ENCODE measurements around the gene METTL27. TPM values are rescaled to one million over a fixed set of nuclear protein-coding genes. Genes with fewer than 3 reads are reported as not detected.

METTL27 gene
- total RNA-seq, 6 experiments from 2014 or later = 3.9 to 7.2 (median 6.0) TPM

- Mint-ChIP-seq H3K27me3 (ENCODE audit: insufficient read depth) (peaks cover 2% of the 10 kb centered on the region; the same call in 1 of the 2 replicates), H3K4me1 (ENCODE audit: low read depth) (peaks cover 4% of the 10 kb centered on the region), H3K27ac (no peak overlapping the region)
Measured at GRCh38 chr7:73864981-73865711, 22.8 kb upstream of the METTL27 start.

GRCh38 chr7:73861305-73861704 lies 19.0 kb upstream of the METTL27 start:
- no peak overlapping the region for H3K4me3 Mint-ChIP-seq
- no peak overlapping the region for H3K27ac Mint-ChIP-seq
- H3K27me3 Mint-ChIP-seq (ENCODE audit: insufficient read depth) = peaks cover 6% of the 10 kb centered on the region
- no peaks in the 10 kb centered on the region for H3K9me3 Mint-ChIP-seq
- no peak for TF ChIP-seq CTCF (IDR thresholded peaks at IDR 0.05)
- H3K36me3 Mint-ChIP-seq (ENCODE audit: low read depth) = no peaks in the 10 kb centered on the region
- DNase-seq = no peak
- H3K4me1 Mint-ChIP-seq (ENCODE audit: low read depth) = peaks cover 11% of the 10 kb centered on the region

More at GRCh38 chr7:73864981-73865711, 22.8 kb upstream of the METTL27 start:
- no peak overlapping the region for H3K4me3 Mint-ChIP-seq
- no peak for TF ChIP-seq CTCF (IDR thresholded peaks at IDR 0.05)
- H3K36me3 Mint-ChIP-seq (ENCODE audit: low read depth) = no peaks in the 10 kb centered on the region
- DNase-seq = no peak
- H3K9me3 Mint-ChIP-seq = no peaks in the 10 kb centered on the region

- H3K4me1 Mint-ChIP-seq (ENCODE audit: low read depth) = peaks cover 12% of the 10 kb centered on the region
- no peak within 1 kb of the TSS for H3K27ac Mint-ChIP-seq
- no peak for TF ChIP-seq CTCF (IDR thresholded peaks at IDR 0.05)
- H3K27me3 Mint-ChIP-seq (ENCODE audit: insufficient read depth) = peaks cover 6% of the 10 kb centered on the region
- no peaks in the 10 kb centered on the region for H3K36me3 Mint-ChIP-seq (ENCODE audit: low read depth)
- no peaks in the 10 kb centered on the region for H3K9me3 Mint-ChIP-seq
- DNase-seq = no peak
- H3K4me3 Mint-ChIP-seq = no peak within 1 kb of the TSS
Measured at GRCh38 chr7:73860859-73861258, 18.5 kb upstream of the METTL27 start, which contains the start of gene TMEM270. Gene TMEM270, plus strand, starts transcription at chr7:73861159. Its CDS starts 36 bp downstream, at chr7:73861195.

GRCh38 chr7:73858807-73859206 lies 16.5 kb upstream of the METTL27 start:
- peaks cover 8% of the 10 kb centered on the region for H3K27me3 Mint-ChIP-seq (ENCODE audit: insufficient read depth)
- H3K27ac Mint-ChIP-seq = no peak overlapping the region
- no peaks in the 10 kb centered on the region for H3K36me3 Mint-ChIP-seq (ENCODE audit: low read depth)
- H3K4me1 Mint-ChIP-seq (ENCODE audit: low read depth) = peaks cover 22% of the 10 kb centered on the region
- no peak for DNase-seq
- no peaks in the 10 kb centered on the region for H3K9me3 Mint-ChIP-seq
- TF ChIP-seq CTCF (IDR thresholded peaks at IDR 0.05) = no peak
- no peak overlapping the region for H3K4me3 Mint-ChIP-seq

- Mint-ChIP-seq H3K36me3 (ENCODE audit: low read depth) (no peaks in the 10 kb centered on the region), H3K9me3 (no peaks in the 10 kb centered on the region), H3K4me3 (no peak overlapping the region), H3K27me3 (ENCODE audit: insufficient read depth) (peaks cover 6% of the 10 kb centered on the region), H3K4me1 (ENCODE audit: low read depth) (peaks cover 29% of the 10 kb centered on the region), H3K27ac (no peak overlapping the region)
- no peak for DNase-seq
- no peak for TF ChIP-seq CTCF (IDR thresholded peaks at IDR 0.05)
Measured at GRCh38 chr7:73856941-73857340, 14.6 kb upstream of the METTL27 start.

Data from HFFc6 (cell line).